IMR-90 (cell line): ENCODE results near the gene CST7. TPM values are rescaled to one million over a fixed set of nuclear protein-coding genes. Genes with fewer than 3 reads are reported as not detected.

ENCODE experiments used
- ATAC-seq: fragments of 200-7000 bp; cut with Tn5 transposase; 2 replicates; pipeline ENCODE4 v1.9.1; 2020; ENCODE audit warnings: low read depth, mild to moderate bottlenecking, moderate library complexity
- BruUV-seq: library from RNA; stranded (reverse); fragments of 400-500 nt; replicated peaks from 2 replicates; lab custom pipeline; 2021; lab: Mats Ljungman, UMichigan
- CTCF ChIA-PET: fragments of 300-600 bp; formaldehyde crosslinking; extraction: SDS; loops from one replicate; lab custom pipeline; 2021; ENCODE audit warnings: antibody characterized with exemption; lab: Yijun Ruan, JAX
- POLR2A ChIA-PET: fragments of 300-600 bp; sonication (Branson Sonifier 250); formaldehyde crosslinking; loops from one replicate; lab custom pipeline; 2022; ENCODE audit warnings: antibody characterized with exemption; ENCODE audit not compliant: unreplicated experiment; lab: Charles Lee
- DNase-seq: peaks from one replicate; pipeline ENCODE4 v3.0.0; 2013
- H2AFZ ChIP-seq: replicated peaks from 2 replicates; pipeline ENCODE3; 2013; ENCODE audit warnings: low read length, mild to moderate bottlenecking; ENCODE audit not compliant: poor library complexity
- H2AK5ac ChIP-seq: 2 replicates; pipeline ENCODE4 v1.6.1; 2013; ENCODE audit warnings: low read depth, low read length, inconsistent platforms
- H2AK9ac ChIP-seq: replicated peaks from 2 replicates; pipeline ENCODE3; 2013; ENCODE audit warnings: mild to moderate bottlenecking, low read depth, low read length, moderate library complexity; ENCODE audit not compliant: poor library complexity
- H2BK120ac ChIP-seq: 2 replicates; pipeline ENCODE4 v1.6.1; 2013; ENCODE audit warnings: low read depth, low read length, inconsistent platforms
- H2BK15ac ChIP-seq: 3 replicates; pipeline ENCODE4 v1.6.1; 2013; ENCODE audit warnings: low read depth, low read length, inconsistent platforms
- H2BK20ac ChIP-seq: 2 replicates; pipeline ENCODE4 v1.6.1; 2013; ENCODE audit warnings: low read depth, mild to moderate bottlenecking, inconsistent platforms, low read length, moderate library complexity
- H2BK5ac ChIP-seq: 2 replicates; pipeline ENCODE4 v1.6.1; 2013; ENCODE audit warnings: mild to moderate bottlenecking, low read depth, low read length, inconsistent platforms; ENCODE audit not compliant: poor library complexity, severe bottlenecking
- H3K14ac ChIP-seq: replicated peaks from 2 replicates; pipeline ENCODE4 v1.6.1; 2013; ENCODE audit warnings: low read depth, low read length, inconsistent platforms
- H3K18ac ChIP-seq: 2 replicates; pipeline ENCODE4 v1.6.1; 2013; ENCODE audit warnings: low read depth, low read length, control low read depth
- H3K23ac ChIP-seq: 2 replicates; pipeline ENCODE4 v1.6.1; 2013; ENCODE audit warnings: low read depth, low read length, inconsistent platforms
- H3K27ac ChIP-seq: 2 replicates; pipeline ENCODE4 v1.5.1; 2013; ENCODE audit warnings: mild to moderate bottlenecking, control low read depth, low read length; ENCODE audit not compliant: insufficient read depth
- H3K27me3 ChIP-seq: 2 replicates; pipeline ENCODE4 v1.6.1; 2013; ENCODE audit warnings: low read length; ENCODE audit not compliant: control insufficient read depth, insufficient read depth
- H3K36me3 ChIP-seq: 2 replicates; pipeline ENCODE4 v1.6.1; 2013; ENCODE audit warnings: low read length, mixed read lengths; ENCODE audit not compliant: control insufficient read depth, insufficient read depth
- H3K4ac ChIP-seq: 2 replicates; pipeline ENCODE4 v1.6.1; 2013; ENCODE audit warnings: low read depth, low read length, inconsistent platforms
- H3K4me1 ChIP-seq: 2 replicates; pipeline ENCODE4 v1.6.1; 2013; ENCODE audit warnings: low read length, mixed read lengths; ENCODE audit not compliant: control insufficient read depth, insufficient read depth
- H3K4me2 ChIP-seq: 2 replicates; pipeline ENCODE4 v1.6.1; 2013; ENCODE audit warnings: low read depth, mild to moderate bottlenecking, control low read depth, low read length, moderate library complexity
- H3K4me3 ChIP-seq: 2 replicates; pipeline ENCODE4 v1.5.1; 2013; ENCODE audit warnings: low read depth, mild to moderate bottlenecking, control low read depth, low read length, moderate library complexity; ENCODE audit not compliant: insufficient read depth
- H3K56ac ChIP-seq: 2 replicates; pipeline ENCODE4 v1.6.1; 2013; ENCODE audit warnings: low read length, inconsistent platforms; ENCODE audit not compliant: insufficient read depth; ENCODE audit errors: extremely low read depth
- H3K79me1 ChIP-seq, 2 experiments: 2 replicates each; pipeline ENCODE4 v1.6.1; 2013; ENCODE audit warnings: low read length in 2 of 2, inconsistent platforms in 1 of 2, low read depth in 1 of 2
- H3K9ac ChIP-seq: 2 replicates; pipeline ENCODE4 v1.6.1; 2013; ENCODE audit warnings: low read depth, low read length, control low read depth
- H3K9me1 ChIP-seq: 2 replicates; pipeline ENCODE4 v1.6.1; 2013; ENCODE audit warnings: low read length, inconsistent platforms; ENCODE audit not compliant: insufficient read depth
- H3K9me3 ChIP-seq: 2 replicates; pipeline ENCODE4 v1.6.1; 2013; ENCODE audit warnings: low read length; ENCODE audit not compliant: control insufficient read depth, insufficient read depth
- H4K20me1 ChIP-seq: 2 replicates; pipeline ENCODE4 v1.6.1; 2013; ENCODE audit warnings: low read length, inconsistent platforms; ENCODE audit not compliant: insufficient read depth
- H4K5ac ChIP-seq: 2 replicates; pipeline ENCODE4 v1.6.1; 2013; ENCODE audit warnings: mild to moderate bottlenecking, low read depth, low read length, control low read depth
- H4K8ac ChIP-seq, 2 experiments: 2 replicates each; pipeline ENCODE4 v1.6.1; 2013; ENCODE audit warnings: low read depth in 2 of 2, low read length in 2 of 2, control low read depth in 1 of 2, inconsistent platforms in 1 of 2
- H4K91ac ChIP-seq: 2 replicates; pipeline ENCODE4 v1.6.1; 2013; ENCODE audit warnings: low read depth, low read length, inconsistent platforms; ENCODE audit not compliant: insufficient read depth
- BHLHE40 ChIP-seq: fragments of 150-350 bp; IDR thresholded peaks from 2 replicates; pipeline ENCODE4 v1.6.1; 2016; ENCODE audit warnings: mild to moderate bottlenecking, low read depth, low read length
- CEBPB ChIP-seq: IDR thresholded peaks from 2 replicates; pipeline ENCODE4 v1.6.1; 2012; ENCODE audit warnings: low read depth, low read length, improper control_type of control experiment
- CHD1 ChIP-seq: IDR thresholded peaks from 2 replicates; pipeline ENCODE4 v1.6.1; 2012; ENCODE audit warnings: low read depth, low read length, improper control_type of control experiment
- ELK1 ChIP-seq: fragments of 150-350 bp; IDR thresholded peaks from 2 replicates; pipeline ENCODE4 v1.6.1; 2016; ENCODE audit warnings: low read depth, mild to moderate bottlenecking, low read length, moderate library complexity, borderline replicate concordance
- FOS ChIP-seq: fragments of 150-350 bp; IDR thresholded peaks from 2 replicates; pipeline ENCODE4 v1.6.1; 2016; ENCODE audit warnings: low read depth, low read length
- MAFK ChIP-seq: IDR thresholded peaks from 2 replicates; pipeline ENCODE4 v1.6.1; 2012; ENCODE audit warnings: low read depth, low read length, improper control_type of control experiment
- NFE2L2 ChIP-seq: fragments of 150-350 bp; IDR thresholded peaks from 2 replicates; pipeline ENCODE4 v1.6.1; 2016; ENCODE audit warnings: low read depth, mild to moderate bottlenecking, low read length
- RCOR1 ChIP-seq: IDR thresholded peaks from 2 replicates; pipeline ENCODE4 v1.6.1; 2012; ENCODE audit warnings: mild to moderate bottlenecking, low read length, improper control_type of control experiment; ENCODE audit not compliant: insufficient replicate concordance
- RFX5 ChIP-seq: IDR thresholded peaks from 2 replicates; pipeline ENCODE4 v1.8.0; 2012; ENCODE audit warnings: low read depth, mild to moderate bottlenecking, low read length, moderate library complexity
- WGBS, 2 experiments: methylation state at CpG; one replicate each; pipeline versions ENCODE4 v1.1.5 to v1.1.7; 2013; ENCODE audit warnings: missing lambda C conversion rate in 2 of 2; ENCODE audit not compliant: insufficient read length in 1 of 2; ENCODE audit errors: extremely low coverage in 2 of 2; 5-methylcytosine and 5-hydroxymethylcytosine counted together
- dilution Hi-C: fragments of 300-500 bp; cut with HindIII; formaldehyde crosslinking; loops from one replicate; pipeline ENCODE4 v1.14.3; 2018; ENCODE audit warnings: low sequenced_read_pairs; ENCODE audit not compliant: unreplicated experiment
- in situ Hi-C: fragments of 300-500 bp; cut with MboI; formaldehyde crosslinking; loops from 3 replicates; pipeline ENCODE4 v1.14.3; 2019; ENCODE audit warnings: low sequenced_read_pairs, inconsistent platforms, mixed read lengths
- intact Hi-C: fragments of 100-400 bp; cut with micrococcal nuclease; formaldehyde crosslinking; loops from 2 replicates; pipeline ENCODE4 v1.10.0; 2022
- polyA plus RNA-seq, 3 experiments: library from polyadenylated mRNA; depleted of rRNA; stranded (reverse); fragments of >200 nt; gene quantifications; 2 replicates each; pipeline ENCODE4 v1.2.3, GENCODE V29; 2012; ENCODE audit warnings: low replicate concordance in 1 of 3
- total RNA-seq: library from RNA; depleted of rRNA; stranded (reverse); fragments of >200 nt; gene quantifications from 2 replicates; pipeline ENCODE4 v1.2.3, GENCODE V29; 2012

The CST7 gene
- total and polyA plus RNA-seq, 2 of the 4 experiments (the other 2 are of a cell fraction), result not detected

- intact Hi-C loops (no loop called here), in situ Hi-C loops (no loop called here), dilution Hi-C loops (no loop called here)
- ATAC-seq (no peak), DNase-seq (no peak)
- H3K23ac ChIP-seq, result no peak overlapping the region
- H4K5ac ChIP-seq, result no peak overlapping the region
- H3K9me1 ChIP-seq, result no peaks in the 10 kb centered on the region
- peaks cover 0 to 5% of the 10 kb centered on the region in 2 experiments; a peak in 1 of 4 replicates for H3K79me1 ChIP-seq
- no peaks in the 10 kb centered on the region for H3K4me1 ChIP-seq
- H2BK120ac ChIP-seq, result no peak overlapping the region
- no peak overlapping the region for H3K4me2 ChIP-seq
- no peak overlapping the region for H3K18ac ChIP-seq
- no peak overlapping the region for H3K27ac ChIP-seq
- BruUV-seq, result no TSS peak
- peaks cover 42% of the 10 kb centered on the region for H3K36me3 ChIP-seq
- H3K9me3 ChIP-seq, result no peaks in the 10 kb centered on the region
- no peak overlapping the region for H2AFZ ChIP-seq
- H3K9ac ChIP-seq, result no peak overlapping the region
- H2AK5ac ChIP-seq, result no peak overlapping the region
- no peaks in the 10 kb centered on the region for H3K27me3 ChIP-seq
- H4K20me1 ChIP-seq, result no peaks in the 10 kb centered on the region
- POLR2A ChIA-PET, result no interaction called here
- H3K56ac ChIP-seq, result no peak overlapping the region
- no peak overlapping the region for H3K4ac ChIP-seq
- H2BK20ac ChIP-seq, result no peak overlapping the region
- no peak overlapping the region for H4K8ac ChIP-seq
- H3K4me3 ChIP-seq, result no peak overlapping the region
- H2BK5ac ChIP-seq, result no peak overlapping the region
- TF ChIP-seq RCOR1 (no peak), MAFK (no peak), BHLHE40 (no peak), NFE2L2 (no peak), FOS (no peak), CEBPB (no peak), ELK1 (no peak), RFX5 (no peak), CHD1 (no peak)
- no peak overlapping the region for H4K91ac ChIP-seq
- no peak overlapping the region for H2BK15ac ChIP-seq
- H2AK9ac ChIP-seq, result no peak overlapping the region
- CTCF ChIA-PET, result no interaction called here
- WGBS, 2 experiments, result 95% methylated on average over 8 of the region's 19 CpGs; no CpG with 5 or more reads in 1 of the 2 experiments
- H3K14ac ChIP-seq, result no peak overlapping the region
Observed at GRCh38 chr20:24969186-24970029, 20.3 kb downstream of the CST7 start.
